Vagina (tissue), 2 donors: Measurements from ENCODE around the gene SEZ6L. TPM values are rescaled to one million over a fixed set of nuclear protein-coding genes. Genes with fewer than 3 reads are reported as not detected.

Experiments used
- DNase-seq, 2 donors: peaks; one replicate each; pipeline ENCODE4 v3.0.0-alpha.2; 2017; ENCODE audit errors: extremely low spot score in 2 of 2
- H3K27ac ChIP-seq: fragments of 200-600 bp; sonication (generic); one replicate; pipeline ENCODE4 v1.5.1; 2019
- H3K27me3 ChIP-seq: fragments of 200-600 bp; sonication (generic); one replicate; pipeline ENCODE4 v1.5.1; 2019
- H3K36me3 ChIP-seq, 2 donors: fragments of 200-600 bp; sonication (generic); one replicate each; pipeline ENCODE4 v1.5.1; 2017 to 2019
- H3K4me1 ChIP-seq: fragments of 200-600 bp; sonication (generic); one replicate; pipeline ENCODE4 v1.5.1; 2019
- H3K4me3 ChIP-seq, 2 donors: fragments of 200-600 bp; sonication (generic); 1 replicate in 1 of 2; 2 replicates in 1 of 2; pipeline ENCODE4 v1.5.1; 2016 to 2019
- H3K9me3 ChIP-seq: fragments of 200-600 bp; sonication (generic); one replicate; pipeline ENCODE4 v1.5.1; 2019
- POLR2A ChIP-seq, 2 donors: fragments of 450-650 bp; IDR thresholded peaks; one replicate each; pipeline ENCODE4 v1.6.1; 2017; ENCODE audit warnings: antibody characterized with exemption in 2 of 2, mild to moderate bottlenecking in 2 of 2, moderate library complexity in 2 of 2
- POLR2AphosphoS5 ChIP-seq, 2 donors: sonication (generic); formaldehyde crosslinking; IDR thresholded peaks; one replicate each; pipeline ENCODE4 v1.9.0; 2017; ENCODE audit warnings: antibody characterized with exemption in 2 of 2, mild to moderate bottlenecking in 2 of 2, low read depth in 1 of 2; ENCODE audit not compliant: insufficient read depth in 1 of 2
- intact Hi-C: fragments of 100-400 bp; cut with DNase I; formaldehyde crosslinking; loops from one replicate; pipeline ENCODE4 v1.15.1; 2023
- total RNA-seq: library from RNA; depleted of rRNA; stranded (reverse); fragments of >200 nt; gene quantifications from one replicate; pipeline ENCODE4 v1.2.3, GENCODE V29; 2016
- TF ChIP-seq, protein P1 (sequence below), 3 experiments: fragments of 450-650 bp in 2 of 3; fragments of 200-600 bp in 1 of 3; sonication (generic) in 1 of 3; IDR thresholded peaks; one replicate each; pipeline ENCODE4 v1.5.1; 2017 to 2019; ENCODE audit warnings: antibody characterized with exemption in 3 of 3, mild to moderate bottlenecking in 2 of 3, moderate library complexity in 2 of 3

The SEZ6L gene
- total RNA-seq, 1 donor from 2014 or later, result 1.2 TPM

DNA sequence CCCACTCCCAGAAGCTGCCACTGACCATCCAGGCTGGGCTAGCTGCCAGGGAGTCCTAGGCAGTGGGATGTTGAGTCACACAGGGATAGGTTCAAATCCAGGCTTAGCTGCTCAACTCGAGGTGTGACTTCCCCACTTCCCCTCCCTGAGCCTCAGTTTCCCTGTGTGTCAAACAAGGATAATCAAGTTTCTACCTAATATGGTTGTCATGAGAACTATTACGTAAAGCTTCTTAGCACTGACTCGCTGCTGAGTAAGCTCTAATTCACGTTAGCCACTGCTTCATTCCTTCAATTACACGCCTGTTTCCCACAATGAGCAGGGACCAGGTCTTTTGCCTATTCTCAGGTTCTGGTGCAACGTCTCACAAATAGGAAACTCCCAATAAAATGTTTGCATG lies 67.7 kb downstream of the SEZ6L start:
- no peak overlapping the region for H3K4me3 ChIP-seq
- no peaks in the 10 kb centered on the region for H3K27me3 ChIP-seq
- TF ChIP-seq POLR2A (IDR thresholded peaks at IDR 0.05) (no peak), POLR2AphosphoS5 (IDR thresholded peaks at IDR 0.05; ENCODE audit: insufficient read depth in 1 of 2, low read depth in 1 of 2) (no peak)
- TF ChIP-seq, protein P1, sequence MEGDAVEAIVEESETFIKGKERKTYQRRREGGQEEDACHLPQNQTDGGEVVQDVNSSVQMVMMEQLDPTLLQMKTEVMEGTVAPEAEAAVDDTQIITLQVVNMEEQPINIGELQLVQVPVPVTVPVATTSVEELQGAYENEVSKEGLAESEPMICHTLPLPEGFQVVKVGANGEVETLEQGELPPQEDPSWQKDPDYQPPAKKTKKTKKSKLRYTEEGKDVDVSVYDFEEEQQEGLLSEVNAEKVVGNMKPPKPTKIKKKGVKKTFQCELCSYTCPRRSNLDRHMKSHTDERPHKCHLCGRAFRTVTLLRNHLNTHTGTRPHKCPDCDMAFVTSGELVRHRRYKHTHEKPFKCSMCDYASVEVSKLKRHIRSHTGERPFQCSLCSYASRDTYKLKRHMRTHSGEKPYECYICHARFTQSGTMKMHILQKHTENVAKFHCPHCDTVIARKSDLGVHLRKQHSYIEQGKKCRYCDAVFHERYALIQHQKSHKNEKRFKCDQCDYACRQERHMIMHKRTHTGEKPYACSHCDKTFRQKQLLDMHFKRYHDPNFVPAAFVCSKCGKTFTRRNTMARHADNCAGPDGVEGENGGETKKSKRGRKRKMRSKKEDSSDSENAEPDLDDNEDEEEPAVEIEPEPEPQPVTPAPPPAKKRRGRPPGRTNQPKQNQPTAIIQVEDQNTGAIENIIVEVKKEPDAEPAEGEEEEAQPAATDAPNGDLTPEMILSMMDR (IDR thresholded peaks at IDR 0.05), result no peak
- intact Hi-C loops, result no loop called here
- no peaks in the 10 kb centered on the region for H3K9me3 ChIP-seq
- DNase-seq, result no peak
- H3K4me1 ChIP-seq, result no peaks in the 10 kb centered on the region
- H3K27ac ChIP-seq, result no peak overlapping the region
- no peaks in the 10 kb centered on the region for H3K36me3 ChIP-seq

DNA sequence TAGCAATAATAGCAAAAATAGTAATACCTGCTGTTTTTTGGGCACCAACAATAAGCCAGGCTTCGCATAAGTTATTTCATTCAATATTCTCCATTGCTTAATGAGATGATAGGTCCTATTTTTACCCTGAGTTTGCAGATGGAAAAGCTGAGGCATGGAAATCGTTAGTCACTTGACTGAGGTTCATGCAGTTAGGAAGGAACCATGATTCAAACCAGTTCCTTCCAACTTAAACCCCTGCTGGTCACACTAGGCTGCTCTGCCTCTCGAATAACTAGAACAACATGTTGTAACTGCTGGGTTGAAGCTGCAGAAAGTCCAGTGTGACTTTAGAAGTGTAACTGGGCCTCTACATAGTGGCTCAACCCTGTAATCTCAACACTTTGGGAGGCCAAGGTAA lies 69.3 kb downstream of the SEZ6L start:
- Histone ChIP-seq H3K4me1 (no peaks in the 10 kb centered on the region), H3K4me3 (no peak overlapping the region), H3K9me3 (no peaks in the 10 kb centered on the region), H3K27ac (no peak overlapping the region), H3K36me3 (no peaks in the 10 kb centered on the region), H3K27me3 (no peaks in the 10 kb centered on the region)
- intact Hi-C loops, result no loop called here
- DNase-seq, result no peak
- TF ChIP-seq POLR2A (IDR thresholded peaks at IDR 0.05), result no peak
- TF ChIP-seq, protein P1 (IDR thresholded peaks at IDR 0.05), result no peak
- no peak for TF ChIP-seq POLR2AphosphoS5 (IDR thresholded peaks at IDR 0.05; ENCODE audit: insufficient read depth in 1 of 2, low read depth in 1 of 2)

DNA sequence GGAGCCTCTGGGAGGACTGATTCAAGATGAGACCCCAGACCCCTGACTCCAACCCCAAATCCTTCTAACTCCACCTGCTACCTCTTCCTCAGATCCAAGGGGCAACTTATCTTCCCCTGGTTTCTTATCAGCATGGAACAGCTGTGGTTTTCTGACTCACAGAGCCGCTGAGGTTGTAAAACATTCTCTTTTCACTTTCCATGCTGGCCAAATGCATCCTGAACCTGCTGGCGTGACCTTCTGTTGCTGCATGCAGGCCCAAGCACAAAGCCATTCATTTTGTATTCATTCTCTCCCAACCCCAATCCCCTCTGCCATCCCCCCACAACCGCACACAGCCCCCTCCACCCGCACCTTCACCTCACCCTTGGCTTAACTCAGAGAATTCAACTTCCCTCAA lies 70.3 kb downstream of the SEZ6L start:
- H3K27ac ChIP-seq, result no peak overlapping the region
- H3K4me3 ChIP-seq, result no peak overlapping the region
- no peaks in the 10 kb centered on the region for H3K9me3 ChIP-seq
- TF ChIP-seq POLR2AphosphoS5 (IDR thresholded peaks at IDR 0.05; ENCODE audit: insufficient read depth in 1 of 2, low read depth in 1 of 2), result no peak
- TF ChIP-seq, protein P1 (IDR thresholded peaks at IDR 0.05), result no peak
- TF ChIP-seq POLR2A (IDR thresholded peaks at IDR 0.05), result no peak
- H3K36me3 ChIP-seq, result no peaks in the 10 kb centered on the region
- no peaks in the 10 kb centered on the region for H3K4me1 ChIP-seq
- no peaks in the 10 kb centered on the region for H3K27me3 ChIP-seq
- intact Hi-C loops, result no loop called here
- peak in 1 of 2 donors; percentile 44 for DNase-seq

DNA sequence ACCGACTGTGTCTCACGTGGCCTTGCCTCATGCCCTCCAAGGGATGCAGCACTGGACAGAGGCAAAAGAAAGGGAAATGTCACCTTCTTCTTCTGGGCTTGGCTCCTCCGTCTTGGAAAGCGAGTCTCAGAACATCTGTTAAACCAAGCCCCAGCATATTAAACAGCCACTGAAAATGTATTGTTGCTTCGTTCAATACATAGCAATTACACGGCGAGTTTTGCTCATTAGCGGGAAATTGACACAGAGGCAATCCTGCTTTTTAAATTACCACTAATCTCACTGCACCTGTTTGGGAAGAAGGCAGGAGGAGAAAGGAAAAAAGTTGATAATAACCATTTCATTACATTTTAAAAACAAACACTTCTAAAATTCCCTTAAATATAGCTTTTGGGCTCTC lies 72.1 kb downstream of the SEZ6L start:
- TF ChIP-seq, protein P1 (IDR thresholded peaks at IDR 0.05), result no peak
- TF ChIP-seq POLR2A (IDR thresholded peaks at IDR 0.05), result no peak
- no peak for TF ChIP-seq POLR2AphosphoS5 (IDR thresholded peaks at IDR 0.05; ENCODE audit: insufficient read depth in 1 of 2, low read depth in 1 of 2)
- no peaks in the 10 kb centered on the region for H3K36me3 ChIP-seq
- H3K9me3 ChIP-seq, result no peaks in the 10 kb centered on the region
- DNase-seq, result no peak
- H3K27ac ChIP-seq, result no peak overlapping the region
- no peaks in the 10 kb centered on the region for H3K27me3 ChIP-seq
- H3K4me1 ChIP-seq, result no peaks in the 10 kb centered on the region
- intact Hi-C loops, result no loop called here
- no peak overlapping the region for H3K4me3 ChIP-seq

DNA sequence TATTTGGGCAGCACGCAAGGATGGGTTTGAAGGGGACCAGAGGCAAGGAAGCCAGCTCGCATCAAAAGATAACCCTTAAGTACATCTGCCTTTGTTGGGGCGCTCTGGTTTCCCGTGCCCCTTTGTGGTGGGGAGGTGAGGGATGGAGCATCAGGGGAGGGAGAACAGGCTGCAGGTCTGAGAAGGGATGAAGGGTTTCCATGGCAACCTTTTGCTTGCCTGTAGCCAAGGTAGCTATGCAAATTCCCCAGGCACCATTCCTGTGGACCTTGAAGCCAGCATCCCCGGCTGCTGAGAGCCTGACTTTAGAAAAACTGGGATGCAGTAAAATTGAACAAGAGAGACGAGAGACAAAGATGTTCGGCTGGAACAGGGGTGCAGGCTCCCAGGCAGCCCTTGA lies 75.7 kb downstream of the SEZ6L start:
- no peak for DNase-seq
- Histone ChIP-seq H3K9me3 (no peaks in the 10 kb centered on the region), H3K4me3 (no peak overlapping the region), H3K27me3 (no peaks in the 10 kb centered on the region), H3K36me3 (no peaks in the 10 kb centered on the region), H3K27ac (no peak overlapping the region), H3K4me1 (no peaks in the 10 kb centered on the region)
- intact Hi-C loops, result no loop called here
- TF ChIP-seq, protein P1 (IDR thresholded peaks at IDR 0.05), result no peak
- no peak for TF ChIP-seq POLR2AphosphoS5 (IDR thresholded peaks at IDR 0.05; ENCODE audit: insufficient read depth in 1 of 2, low read depth in 1 of 2)
- TF ChIP-seq POLR2A (IDR thresholded peaks at IDR 0.05), result no peak
